HCT116 (cell line): Measurements from ENCODE around the gene SMC2.

ENCODE experiments used
- CBX3 ChIP-seq: IDR thresholded peaks from 2 replicates; pipeline ENCODE4 v1.6.1; 2012; ENCODE audit warnings: low read depth
- CEBPB ChIP-seq: IDR thresholded peaks from 2 replicates; pipeline ENCODE4 v1.6.1; 2012; ENCODE audit warnings: low read depth
- CTCF ChIP-seq, 3 experiments: fragments of 200-600 bp in 1 of 3; sonication (generic) in 1 of 3; IDR thresholded peaks in 2 of 3; conservative IDR thresholded peaks in 1 of 3; 2 replicates each; pipeline ENCODE4 v1.5.1; 2012 to 2017; ENCODE audit warnings: low read depth in 2 of 3, low read length in 2 of 3, antibody characterized with exemption in 1 of 3, borderline replicate concordance in 1 of 3, control low read depth in 1 of 3, mild to moderate bottlenecking in 1 of 3, mixed read lengths in 1 of 3, mixed run types in 1 of 3, moderate library complexity in 1 of 3; ENCODE audit not compliant: insufficient read depth in 1 of 3
- EZH2 ChIP-seq: fragments of 200-600 bp; sonication (generic); IDR thresholded peaks from 2 replicates; pipeline ENCODE4 v1.6.1; 2017; ENCODE audit warnings: antibody characterized with exemption, mixed run types
- MAX ChIP-seq: IDR thresholded peaks from 2 replicates; pipeline ENCODE4 v1.6.1; 2012
- POLR2A ChIP-seq: IDR thresholded peaks from 2 replicates; pipeline ENCODE4 v1.7.0; 2011; ENCODE audit warnings: borderline replicate concordance; ENCODE audit not compliant: insufficient read depth, insufficient read length; ENCODE audit errors: extremely low read depth
- POLR2AphosphoS5 ChIP-seq: IDR thresholded peaks from 2 replicates; pipeline ENCODE4 v1.6.1; 2011; ENCODE audit warnings: mild to moderate bottlenecking, low read depth, low read length, moderate library complexity
- RAD21 ChIP-seq: IDR thresholded peaks from 2 replicates; pipeline ENCODE4 v1.6.1; 2012; ENCODE audit warnings: low read depth, mild to moderate bottlenecking
- ZBTB33 ChIP-seq: IDR thresholded peaks from 2 replicates; pipeline ENCODE4 v1.6.1; 2011; ENCODE audit warnings: mild to moderate bottlenecking, low read length, moderate library complexity; ENCODE audit not compliant: insufficient replicate concordance; ENCODE audit errors: extremely low read depth

- no peak for TF ChIP-seq CTCF (IDR thresholded peaks at IDR 0.05 in 2 of 3, conservative IDR thresholded peaks at IDR 0.05 in 1 of 3; ENCODE audit: borderline replicate concordance in 1 of 3, insufficient read depth in 1 of 3, low read depth in 2 of 3, low read length in 2 of 3)
- TF ChIP-seq ZBTB33, result no peak
- TF ChIP-seq POLR2AphosphoS5, result no peak
- TF ChIP-seq MAX, result no peak
- TF ChIP-seq POLR2A, result no peak
- TF ChIP-seq CEBPB, result no peak
- TF ChIP-seq CBX3, result no peak
- TF ChIP-seq RAD21, result no peak
- TF ChIP-seq EZH2, result no peak
Observed at GRCh38 chr9:104104360-104104759, 10.3 kb downstream of the SMC2 start.
